Osteoblast (primary cell): ENCODE measurements around the gene PROM1. TPM values are rescaled to one million over a fixed set of nuclear protein-coding genes. Genes with fewer than 3 reads are reported as not detected.

Source experiments
- DNase-seq: peaks from one replicate; pipeline ENCODE4 v3.0.0; 2011; ENCODE audit warnings: low spot score, mixed read lengths; ENCODE audit not compliant: insufficient read length; ENCODE audit errors: missing footprints
- H2AFZ ChIP-seq: 2 replicates; pipeline ENCODE4 v1.6.0; 2011; ENCODE audit warnings: mild to moderate bottlenecking, low read length
- H3K27ac ChIP-seq: 2 replicates; pipeline ENCODE4 v1.5.1; 2011; ENCODE audit warnings: mild to moderate bottlenecking, low read depth, low read length, moderate library complexity
- H3K27me3 ChIP-seq: 2 replicates; pipeline ENCODE4 v1.6.0; 2012; ENCODE audit warnings: mild to moderate bottlenecking, control low read depth, inconsistent platforms, low read length, moderate library complexity; ENCODE audit not compliant: insufficient read depth
- H3K36me3 ChIP-seq: 2 replicates; pipeline ENCODE4 v1.5.1; 2011; ENCODE audit warnings: mild to moderate bottlenecking, low read length, control low read depth, moderate library complexity; ENCODE audit not compliant: insufficient read depth
- H3K4me1 ChIP-seq: 2 replicates; pipeline ENCODE4 v1.5.1; 2011; ENCODE audit warnings: mild to moderate bottlenecking, low read length, control low read depth, moderate library complexity; ENCODE audit not compliant: insufficient read depth
- H3K4me2 ChIP-seq: 2 replicates; pipeline ENCODE4 v1.6.0; 2011; ENCODE audit warnings: mild to moderate bottlenecking, low read length; ENCODE audit not compliant: insufficient read depth
- H3K4me3 ChIP-seq: fragments of 200-600 bp; sonication (generic); 3 replicates; pipeline ENCODE4 v1.5.1; 2012; ENCODE audit warnings: mild to moderate bottlenecking, low read length, inconsistent platforms; ENCODE audit not compliant: insufficient read depth
- H3K79me2 ChIP-seq: 2 replicates; pipeline ENCODE4 v1.6.0; 2012; ENCODE audit warnings: mild to moderate bottlenecking, low read length, control low read depth, inconsistent platforms; ENCODE audit not compliant: insufficient read depth
- H3K9me3 ChIP-seq: 2 replicates; pipeline ENCODE4 v1.5.1; 2011; ENCODE audit warnings: low read depth, low read length, control low read depth
- H4K20me1 ChIP-seq: 2 replicates; pipeline ENCODE4 v1.6.0; 2012; ENCODE audit warnings: mild to moderate bottlenecking, low read length, control low read depth; ENCODE audit not compliant: insufficient read depth
- CTCF ChIP-seq: IDR thresholded peaks from 2 replicates; pipeline ENCODE4 v1.5.1; 2011; ENCODE audit warnings: mild to moderate bottlenecking, low read depth, low read length, moderate library complexity; ENCODE audit errors: extremely low read depth
- total RNA-seq: library from RNA; depleted of rRNA; stranded (reverse); fragments of >200 nt; gene quantifications from 2 replicates; pipeline ENCODE4 v1.2.3, GENCODE V29; 2012

The PROM1 gene
- total RNA-seq, 1 donor: not detected

- Histone ChIP-seq H3K79me2 (no peaks in the 10 kb centered on the region), H3K36me3 (no peaks in the 10 kb centered on the region), H2AFZ (no peak overlapping the region), H4K20me1 (no peaks in the 10 kb centered on the region), H3K27me3 (peaks cover 6% of the 10 kb centered on the region), H3K4me3 (no peak overlapping the region), H3K27ac (no peak overlapping the region), H3K4me1 (peaks cover 13% of the 10 kb centered on the region), H3K4me2 (no peak overlapping the region), H3K9me3 (no peaks in the 10 kb centered on the region)
- no peak for DNase-seq
- TF ChIP-seq CTCF: no peak
Measured at GRCh38 chr4:16031546-16032395, 52.1 kb downstream of the PROM1 start.

GRCh38 chr4:16029886-16030285, 53.9 kb downstream of the PROM1 start:
- no peaks in the 10 kb centered on the region for H3K79me2 ChIP-seq
- no peaks in the 10 kb centered on the region for H3K36me3 ChIP-seq
- TF ChIP-seq CTCF: no peak
- H2AFZ ChIP-seq: no peak overlapping the region
- no peak overlapping the region for H3K4me3 ChIP-seq
- H3K4me1 ChIP-seq: peaks cover 13% of the 10 kb centered on the region
- no peak overlapping the region for H3K27ac ChIP-seq
- no peaks in the 10 kb centered on the region for H3K9me3 ChIP-seq
- no peak for DNase-seq
- H3K27me3 ChIP-seq: peaks cover 15% of the 10 kb centered on the region
- H4K20me1 ChIP-seq: no peaks in the 10 kb centered on the region
- H3K4me2 ChIP-seq: no peak overlapping the region

GRCh38 chr4:16029262-16029661, 54.6 kb downstream of the PROM1 start:
- DNase-seq: no peak
- peak overlapping the region; percentile 56 for H3K4me2 ChIP-seq
- no peaks in the 10 kb centered on the region for H4K20me1 ChIP-seq
- peaks cover 13% of the 10 kb centered on the region for H3K4me1 ChIP-seq
- H2AFZ ChIP-seq: peak overlapping the region; percentile 38
- H3K27ac ChIP-seq: no peak overlapping the region
- H3K4me3 ChIP-seq: no peak overlapping the region
- H3K27me3 ChIP-seq: peaks cover 21% of the 10 kb centered on the region
- no peak for TF ChIP-seq CTCF
- no peaks in the 10 kb centered on the region for H3K36me3 ChIP-seq
- H3K79me2 ChIP-seq: no peaks in the 10 kb centered on the region
- H3K9me3 ChIP-seq: no peaks in the 10 kb centered on the region

- Histone ChIP-seq H3K27ac (no peak overlapping the region), H3K27me3 (peaks cover 21% of the 10 kb centered on the region), H3K79me2 (no peaks in the 10 kb centered on the region), H2AFZ (no peak overlapping the region), H3K4me3 (no peak overlapping the region), H3K9me3 (no peaks in the 10 kb centered on the region), H3K4me2 (no peak overlapping the region), H4K20me1 (no peaks in the 10 kb centered on the region), H3K4me1 (peaks cover 17% of the 10 kb centered on the region), H3K36me3 (no peaks in the 10 kb centered on the region)
- DNase-seq: no peak
- no peak for TF ChIP-seq CTCF
Measured at GRCh38 chr4:16027626-16028025, 56.2 kb downstream of the PROM1 start.
